NOMO-1 treated with DMSO at 0.1 percent for 48 hours (cell line): Measurements from ENCODE around the gene LMAN2L.
A peak's percentile ranks its signal among the peaks of the same experiment; 100 is the strongest.

Experiments
- DNase-seq: peaks from one replicate; lab custom pipeline; 2025; ENCODE audit not compliant: unreplicated experiment; lab: John Stamatoyannopoulos, UW

Gene LMAN2L, protein sequence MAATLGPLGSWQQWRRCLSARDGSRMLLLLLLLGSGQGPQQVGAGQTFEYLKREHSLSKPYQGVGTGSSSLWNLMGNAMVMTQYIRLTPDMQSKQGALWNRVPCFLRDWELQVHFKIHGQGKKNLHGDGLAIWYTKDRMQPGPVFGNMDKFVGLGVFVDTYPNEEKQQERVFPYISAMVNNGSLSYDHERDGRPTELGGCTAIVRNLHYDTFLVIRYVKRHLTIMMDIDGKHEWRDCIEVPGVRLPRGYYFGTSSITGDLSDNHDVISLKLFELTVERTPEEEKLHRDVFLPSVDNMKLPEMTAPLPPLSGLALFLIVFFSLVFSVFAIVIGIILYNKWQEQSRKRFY

GRCh38 chr2:96739633-96740428 lies at the start of gene LMAN2L:
LMAN2L (minus strand) TSS chr2:96740064; CDS start chr2:96740040, 24 bp downstream.
- peak; percentile 97 for DNase-seq

DNA sequence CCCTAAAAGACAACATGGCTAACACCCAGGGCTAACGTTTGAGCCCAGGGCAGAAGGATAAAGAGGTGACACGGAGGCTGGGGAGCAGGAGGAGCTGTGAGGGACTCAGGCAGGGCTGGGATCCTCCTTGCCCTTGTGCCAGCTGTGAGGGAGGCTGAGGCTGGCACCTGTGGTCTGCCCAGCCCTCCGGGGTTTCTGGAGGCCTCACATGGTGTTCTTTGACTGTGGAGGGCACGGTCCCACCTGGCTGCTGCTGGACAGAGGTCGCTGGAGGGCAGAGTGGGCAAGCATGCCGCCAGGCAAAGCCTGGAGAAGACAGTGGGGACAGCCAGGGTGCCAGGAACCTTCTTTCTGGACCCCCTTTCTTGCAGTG lies 49.4 kb upstream of the LMAN2L start:
- DNase-seq, result no peak

DNA sequence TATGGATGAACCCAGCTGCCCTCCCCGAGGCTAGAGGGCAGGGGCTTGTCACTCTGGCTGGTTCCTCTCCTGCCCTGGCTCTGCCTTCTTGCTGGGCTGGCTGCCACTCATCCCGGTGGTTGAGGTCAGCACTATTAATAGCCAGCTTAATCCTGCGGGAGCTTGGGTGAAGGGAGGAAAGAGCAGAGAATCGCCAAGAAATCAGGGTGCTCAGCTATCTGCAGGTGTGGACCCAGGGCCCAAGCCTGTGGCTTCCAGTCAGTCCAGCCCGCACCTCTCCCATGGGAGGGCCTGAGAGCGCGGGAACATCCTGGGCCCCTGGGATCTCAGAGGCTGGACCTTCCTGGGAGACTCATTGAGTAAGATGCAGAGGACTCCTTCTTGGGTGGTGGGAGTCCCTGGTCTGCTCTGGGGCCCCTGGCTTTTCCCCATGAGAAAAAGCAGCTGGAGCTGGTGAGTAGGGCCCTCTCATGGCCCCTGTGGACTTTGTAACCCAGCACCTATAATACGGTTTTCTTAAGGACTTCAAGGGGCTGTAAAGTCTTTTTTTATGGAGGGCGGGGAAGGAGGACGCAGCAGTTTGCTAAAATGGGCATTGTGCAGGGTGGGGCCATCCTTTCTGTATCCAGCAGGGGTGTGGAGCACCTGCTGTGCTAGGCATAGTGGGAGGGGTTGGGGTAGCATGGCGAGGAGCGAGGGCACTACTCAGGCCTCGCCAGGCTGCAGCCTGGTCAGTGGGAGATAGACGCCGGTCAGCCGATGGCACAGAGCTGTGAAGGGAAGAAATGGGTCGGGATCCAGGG lies 48.8 kb upstream of the LMAN2L start:
- no peak for DNase-seq

GRCh38 chr2:96787411-96787810 lies 47.5 kb upstream of the LMAN2L start:
- no peak for DNase-seq

- DNase-seq, result no peak
These were observed 43.5 kb upstream of the LMAN2L start for GRCh38 chr2:96783388-96783787.

- no peak for DNase-seq
These were observed 35.3 kb upstream of the LMAN2L start for GRCh38 chr2:96775160-96775559.

GRCh38 chr2:96773922-96774321 lies 34.1 kb upstream of the LMAN2L start:
- DNase-seq, result peak; percentile 31

GRCh38 chr2:96772903-96773671 lies 33.2 kb upstream of the LMAN2L start:
- DNase-seq, result no peak

GRCh38 chr2:96771796-96772618 lies 32.1 kb upstream of the LMAN2L start:
- no peak for DNase-seq

DNA sequence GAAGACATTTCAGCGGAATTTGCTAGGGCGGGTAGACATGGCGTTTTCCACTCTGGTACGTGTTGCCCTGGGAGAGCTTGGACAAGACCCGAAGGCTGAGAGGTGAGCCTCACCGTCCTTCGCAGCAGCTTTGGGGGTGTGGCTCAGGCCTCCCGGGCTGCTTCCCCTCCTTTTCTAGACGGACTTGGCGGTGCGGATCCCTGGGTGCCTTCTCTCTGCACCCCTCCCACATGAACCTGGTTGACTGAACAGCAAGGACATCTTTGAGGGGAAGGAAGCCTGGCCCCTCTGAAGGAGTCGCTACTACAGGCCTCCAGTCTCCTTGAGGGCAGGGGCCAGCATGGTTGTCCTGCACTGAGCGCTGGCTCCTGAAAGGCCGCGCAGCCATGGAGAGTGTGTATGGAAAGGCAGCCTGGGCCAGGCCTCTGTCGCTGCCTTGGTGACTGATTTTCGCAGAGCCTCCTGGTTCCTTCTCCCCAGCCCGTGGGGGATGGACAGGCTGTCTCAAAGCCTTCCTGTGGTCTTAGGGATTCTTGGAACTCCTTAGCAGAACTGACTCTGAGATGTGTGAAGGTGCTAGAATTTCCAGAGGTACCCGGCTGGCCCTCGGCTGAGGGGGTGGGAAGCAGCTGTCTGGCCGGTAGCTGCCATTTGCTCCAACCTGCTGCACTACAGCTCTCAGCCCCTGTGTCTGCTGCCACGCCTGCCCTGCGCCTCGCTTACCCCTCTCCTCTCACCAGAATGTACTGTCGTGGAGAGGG lies 30.8 kb upstream of the LMAN2L start:
- no peak for DNase-seq

DNA sequence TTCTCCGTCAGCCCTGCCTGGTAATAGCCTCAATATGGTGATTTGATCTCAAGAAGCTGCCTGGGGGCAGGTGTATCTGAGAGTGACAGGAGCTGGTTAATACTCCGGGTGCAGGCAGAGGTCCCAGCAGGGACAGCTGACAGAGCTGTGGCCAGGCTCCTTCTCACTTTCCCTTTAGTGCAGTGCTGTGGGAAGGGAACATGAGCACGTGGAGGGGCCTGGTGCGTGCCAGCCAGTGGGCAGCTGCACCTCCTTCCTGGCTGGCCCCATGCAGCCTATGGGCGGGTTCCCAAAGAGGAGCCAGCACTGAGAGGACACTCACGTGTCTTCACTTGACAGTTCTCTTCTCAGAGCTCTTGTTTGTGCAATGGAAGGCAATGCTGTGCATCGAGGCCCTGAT lies 29.9 kb upstream of the LMAN2L start:
- no peak for DNase-seq

GRCh38 chr2:96768083-96768561 lies 28.3 kb upstream of the LMAN2L start:
- no peak for DNase-seq

GRCh38 chr2:96767135-96767871 lies 27.4 kb upstream of the LMAN2L start:
- DNase-seq, result no peak

DNA sequence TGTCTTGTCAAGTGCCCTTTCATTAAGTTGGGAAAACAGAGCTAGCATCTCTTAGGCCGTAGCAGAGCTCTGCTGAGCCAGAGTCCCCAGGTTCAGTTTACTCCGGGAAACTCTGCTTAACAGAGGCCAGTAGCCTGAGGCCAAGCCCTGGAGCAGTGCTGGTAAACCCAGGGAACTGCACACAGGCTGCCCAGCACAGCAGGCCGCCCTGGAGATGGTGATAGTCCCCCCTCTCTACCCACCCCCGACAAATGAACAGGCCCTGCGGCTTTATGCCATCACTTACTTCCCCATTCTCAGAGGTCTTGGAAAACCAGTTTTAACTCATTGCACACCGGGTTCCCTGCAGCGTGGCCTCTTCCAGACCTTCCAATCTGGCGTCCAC lies 24.4 kb upstream of the LMAN2L start:
- peak; percentile 68 for DNase-seq

DNA sequence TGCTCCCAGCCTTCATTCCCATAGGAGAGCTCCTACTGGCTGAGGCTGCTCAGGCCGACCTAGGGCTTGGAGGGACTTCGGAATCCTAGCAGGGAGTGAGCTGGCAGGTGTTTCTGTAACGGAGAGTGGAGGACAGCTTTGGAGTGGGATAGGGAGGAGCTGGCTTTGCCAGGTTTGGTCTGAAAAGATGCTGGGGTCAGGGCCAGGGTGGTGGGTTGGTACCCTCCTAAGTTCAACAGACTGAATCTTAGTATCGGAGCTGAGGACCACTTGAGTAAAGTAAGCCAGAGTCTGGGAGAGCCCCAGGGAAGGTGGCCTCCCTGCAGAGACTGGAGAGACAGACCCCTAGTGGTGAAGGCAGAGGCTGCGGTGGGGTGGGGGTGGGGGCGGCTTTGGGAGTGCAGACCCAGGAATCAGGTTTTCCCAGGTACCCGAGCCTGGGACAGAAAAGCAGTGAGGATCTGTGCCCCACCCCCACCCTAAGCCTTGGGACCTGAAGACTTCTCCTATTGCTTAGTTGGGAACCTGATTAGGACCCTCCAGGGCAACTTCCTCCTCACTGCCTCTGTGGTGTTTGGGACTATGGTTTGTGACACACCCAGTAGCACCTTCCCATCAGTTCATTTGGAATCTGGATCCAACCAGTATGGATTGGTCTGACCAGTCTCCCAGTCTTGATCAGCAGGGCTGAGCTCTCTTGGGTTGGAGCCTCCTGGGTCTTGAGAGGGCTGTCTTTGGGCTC lies 23.8 kb upstream of the LMAN2L start:
- DNase-seq, result peak; percentile 33

GRCh38 chr2:96762529-96763311 lies 22.9 kb upstream of the LMAN2L start:
- DNase-seq, result no peak
